Hepatocyte (in vitro differentiated cells): Measurements from ENCODE around the gene ZNF274. TPM values are rescaled to one million over a fixed set of nuclear protein-coding genes. Genes with fewer than 3 reads are reported as not detected.

Experiments
- DNase-seq: peaks from one replicate; pipeline ENCODE4 v3.0.0-alpha.2; 2016; ENCODE audit warnings: low spot score
- H2AFZ ChIP-seq: fragments of 200-600 bp; sonication (generic); 2 replicates; pipeline ENCODE4 v1.6.0; 2016; ENCODE audit warnings: antibody characterized with exemption, mild to moderate bottlenecking
- H3K27ac ChIP-seq: fragments of 200-600 bp; sonication (generic); 2 replicates; pipeline ENCODE4 v1.5.1; 2016; ENCODE audit warnings: mild to moderate bottlenecking
- H3K27me3 ChIP-seq: fragments of 200-600 bp; sonication (generic); 2 replicates; pipeline ENCODE4 v1.6.1; 2016
- H3K36me3 ChIP-seq: fragments of 200-600 bp; sonication (generic); replicated peaks from 2 replicates; pipeline ENCODE4 v1.5.1; 2016; ENCODE audit warnings: low read depth; ENCODE audit not compliant: insufficient read depth
- H3K4me1 ChIP-seq: fragments of 200-600 bp; sonication (generic); 2 replicates; pipeline ENCODE4 v1.5.1; 2016; ENCODE audit warnings: mild to moderate bottlenecking, moderate library complexity; ENCODE audit not compliant: insufficient read depth
- H3K4me2 ChIP-seq: fragments of 200-600 bp; sonication (generic); 2 replicates; pipeline ENCODE4 v1.6.0; 2016
- H3K4me3 ChIP-seq: fragments of 200-600 bp; sonication (generic); 2 replicates; pipeline ENCODE4 v1.5.1; 2016; ENCODE audit warnings: mild to moderate bottlenecking
- H3K79me2 ChIP-seq: fragments of 200-600 bp; sonication (generic); 2 replicates; pipeline ENCODE4 v1.6.0; 2017; ENCODE audit warnings: mild to moderate bottlenecking
- H3K9me2 ChIP-seq: fragments of 200-600 bp; sonication (generic); replicated peaks from 2 replicates; pipeline ENCODE4 v1.6.0; 2017; ENCODE audit warnings: mild to moderate bottlenecking; ENCODE audit not compliant: insufficient read depth
- H3K9me3 ChIP-seq: fragments of 200-600 bp; sonication (generic); 2 replicates; pipeline ENCODE4 v1.5.1; 2016; ENCODE audit warnings: low read depth, mild to moderate bottlenecking
- H4K20me1 ChIP-seq: fragments of 200-600 bp; sonication (generic); 2 replicates; pipeline ENCODE4 v1.6.0; 2016; ENCODE audit warnings: mild to moderate bottlenecking; ENCODE audit not compliant: insufficient read depth, poor library complexity, severe bottlenecking
- CTCF ChIP-seq: fragments of 200-600 bp; sonication (generic); IDR thresholded peaks from 2 replicates; pipeline ENCODE4 v1.5.1; 2016; ENCODE audit warnings: antibody characterized with exemption, mild to moderate bottlenecking; ENCODE audit not compliant: poor library complexity
- EZH2 ChIP-seq: fragments of 200-600 bp; sonication (generic); IDR thresholded peaks from 2 replicates; pipeline ENCODE4 v1.6.1; 2016; ENCODE audit warnings: antibody characterized with exemption, mild to moderate bottlenecking, borderline replicate concordance
- EZH2phosphoT487 ChIP-seq: fragments of 200-600 bp; sonication (generic); IDR thresholded peaks from one replicate; pipeline ENCODE4 v1.6.1; 2018; ENCODE audit warnings: antibody characterized with exemption, mild to moderate bottlenecking, low read depth, moderate library complexity; ENCODE audit not compliant: unreplicated experiment, severe bottlenecking
- WGBS: methylation state at CpG from one replicate; pipeline ENCODE4 v1.1.6; 2016; ENCODE audit warnings: low lambda C conversion rate; ENCODE audit errors: missing lambda C conversion rate; 5-methylcytosine and 5-hydroxymethylcytosine counted together
- polyA plus RNA-seq: library from polyadenylated mRNA; unstranded; fragments of >200 nt; fragmentation: Nextera tagmentation; extraction: Ambion mirVana; gene quantifications from 2 replicates; pipeline ENCODE4 v1.2.1, GENCODE V29; 2016
- total RNA-seq: library from RNA; depleted of rRNA; stranded (reverse); fragments of >200 nt; gene quantifications from 2 replicates; pipeline ENCODE4 v1.2.3, GENCODE V29; 2014

The ZNF274 gene
- total and polyA plus RNA-seq, 2 experiments from 2014 or later = 28.1 to 30.8 TPM

- H3K79me2 ChIP-seq = no peaks in the 10 kb centered on the region
- H3K27ac ChIP-seq = no peak overlapping the region
- H3K4me1 ChIP-seq = no peaks in the 10 kb centered on the region
- H2AFZ ChIP-seq = no peak overlapping the region
- TF ChIP-seq CTCF (no peak), EZH2phosphoT487 (no peak), EZH2 (no peak)
- no peaks in the 10 kb centered on the region for H3K36me3 ChIP-seq
- no peaks in the 10 kb centered on the region for H3K27me3 ChIP-seq
- H3K9me3 ChIP-seq = peaks cover 11% of the 10 kb centered on the region
- H3K4me2 ChIP-seq = no peak overlapping the region
- H3K4me3 ChIP-seq = no peak overlapping the region
- DNase-seq = no peak
- H3K9me2 ChIP-seq = no peaks in the 10 kb centered on the region
- H4K20me1 ChIP-seq = no peaks in the 10 kb centered on the region
- 59% methylated on average over 4 of the region's 4 CpGs for WGBS
Observed at GRCh38 chr19:58166708-58167280, 16.1 kb upstream of the ZNF274 start.

GRCh38 chr19:58170860-58171259 is 12.0 kb upstream of the ZNF274 start:
- Histone ChIP-seq H3K4me3 (no peak overlapping the region), H3K27me3 (no peaks in the 10 kb centered on the region), H4K20me1 (no peaks in the 10 kb centered on the region), H3K9me2 (no peaks in the 10 kb centered on the region), H3K79me2 (no peaks in the 10 kb centered on the region), H3K4me1 (no peaks in the 10 kb centered on the region), H2AFZ (no peak overlapping the region), H3K4me2 (no peak overlapping the region), H3K36me3 (no peaks in the 10 kb centered on the region), H3K9me3 (peaks cover 11% of the 10 kb centered on the region), H3K27ac (no peak overlapping the region)
- 65% methylated on average over 1 of the region's 1 CpG for WGBS
- no peak for DNase-seq
- TF ChIP-seq EZH2phosphoT487 (no peak), CTCF (no peak), EZH2 (no peak)

- peaks cover 75% of the 10 kb centered on the region for H3K9me3 ChIP-seq
- no peaks in the 10 kb centered on the region for H3K9me2 ChIP-seq
- TF ChIP-seq CTCF = peak; percentile 29
- no peak for TF ChIP-seq EZH2
- H3K4me2 ChIP-seq = peak overlapping the region; percentile 81
- no peak overlapping the region for H2AFZ ChIP-seq
- H3K27ac ChIP-seq = peak overlapping the region; percentile 100
- H3K36me3 ChIP-seq = peaks cover 10% of the 10 kb centered on the region
- H3K79me2 ChIP-seq = peaks cover 24% of the 10 kb centered on the region
- no peak for DNase-seq
- H4K20me1 ChIP-seq = no peaks in the 10 kb centered on the region
- no peaks in the 10 kb centered on the region for H3K4me1 ChIP-seq
- H3K27me3 ChIP-seq = no peaks in the 10 kb centered on the region
- H3K4me3 ChIP-seq = peak overlapping the region; percentile 37
- WGBS = 71% methylated on average over 4 of the region's 4 CpGs
Observed at GRCh38 chr19:58181902-58182576, 822 bp upstream of the ZNF274 start.
